ENCODE results near the gene TRAPPC6A. TPM values are rescaled to one million over a fixed set of nuclear protein-coding genes. Genes with fewer than 3 reads are reported as not detected.

The TRAPPC6A gene
- total RNA-seq, 2 donors from 2014 or later: 17.9 to 22.8 TPM

DNA sequence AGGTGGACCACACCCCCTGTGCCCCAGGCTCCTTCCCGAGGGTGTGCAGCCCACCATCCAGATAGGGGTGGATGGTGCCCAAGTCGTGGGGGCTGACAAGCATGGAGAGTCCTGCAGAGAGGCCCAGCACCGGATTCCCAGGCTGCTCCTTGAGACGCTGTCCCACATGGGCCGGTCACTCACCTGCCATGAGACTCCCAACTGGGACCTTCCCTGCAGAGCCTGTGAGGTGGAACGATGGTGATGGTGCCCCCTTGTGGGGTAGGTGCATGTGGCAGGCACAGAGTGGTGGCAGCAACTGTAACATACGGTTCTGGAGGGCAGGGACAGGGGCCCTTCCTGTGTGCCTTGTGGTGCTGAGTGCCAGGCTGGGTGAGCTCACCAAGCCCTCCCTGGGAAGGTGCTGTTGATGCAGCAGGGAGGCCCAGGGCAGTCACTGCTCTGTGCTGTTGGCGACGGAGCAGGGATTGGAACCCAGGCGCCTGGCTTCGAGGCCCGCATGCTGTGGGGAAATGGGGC is 52.0 kb downstream of the TRAPPC6A start:
- H3K27me3 ChIP-seq: no peaks in the 10 kb centered on the region
- TF ChIP-seq, protein P1, sequence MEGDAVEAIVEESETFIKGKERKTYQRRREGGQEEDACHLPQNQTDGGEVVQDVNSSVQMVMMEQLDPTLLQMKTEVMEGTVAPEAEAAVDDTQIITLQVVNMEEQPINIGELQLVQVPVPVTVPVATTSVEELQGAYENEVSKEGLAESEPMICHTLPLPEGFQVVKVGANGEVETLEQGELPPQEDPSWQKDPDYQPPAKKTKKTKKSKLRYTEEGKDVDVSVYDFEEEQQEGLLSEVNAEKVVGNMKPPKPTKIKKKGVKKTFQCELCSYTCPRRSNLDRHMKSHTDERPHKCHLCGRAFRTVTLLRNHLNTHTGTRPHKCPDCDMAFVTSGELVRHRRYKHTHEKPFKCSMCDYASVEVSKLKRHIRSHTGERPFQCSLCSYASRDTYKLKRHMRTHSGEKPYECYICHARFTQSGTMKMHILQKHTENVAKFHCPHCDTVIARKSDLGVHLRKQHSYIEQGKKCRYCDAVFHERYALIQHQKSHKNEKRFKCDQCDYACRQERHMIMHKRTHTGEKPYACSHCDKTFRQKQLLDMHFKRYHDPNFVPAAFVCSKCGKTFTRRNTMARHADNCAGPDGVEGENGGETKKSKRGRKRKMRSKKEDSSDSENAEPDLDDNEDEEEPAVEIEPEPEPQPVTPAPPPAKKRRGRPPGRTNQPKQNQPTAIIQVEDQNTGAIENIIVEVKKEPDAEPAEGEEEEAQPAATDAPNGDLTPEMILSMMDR (IDR thresholded peaks at IDR 0.05): peak; percentile 67 to 70
- H3K4me3 ChIP-seq: no peak overlapping the region
- no peak overlapping the region for H3K27ac ChIP-seq
- H3K4me1 ChIP-seq: no peaks in the 10 kb centered on the region
- no peak for DNase-seq (ENCODE audit: low spot score)
- H3K36me3 ChIP-seq: no peaks in the 10 kb centered on the region
- H3K9me3 ChIP-seq: no peaks in the 10 kb centered on the region

DNA sequence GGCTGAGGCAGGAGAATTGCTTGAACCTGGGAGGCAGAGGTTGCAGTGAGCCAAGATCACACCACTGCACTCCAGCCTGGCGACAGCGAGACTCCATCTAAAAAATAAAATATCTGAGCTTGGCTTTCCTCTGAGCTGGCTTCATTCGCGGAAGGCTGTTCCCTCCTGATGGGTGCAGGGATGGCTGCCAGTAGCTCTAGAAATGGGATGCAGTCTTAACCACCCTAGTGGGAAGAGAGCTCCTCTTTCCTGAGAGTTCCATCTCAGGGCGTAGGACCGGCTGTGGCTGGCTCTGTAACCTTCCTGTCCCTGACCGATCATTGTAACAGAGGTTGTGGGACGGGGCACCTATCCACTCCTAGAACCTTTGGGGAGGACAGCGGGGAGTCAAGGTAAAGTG is 52.7 kb downstream of the TRAPPC6A start:
- DNase-seq (ENCODE audit: low spot score): no peak
- no peak overlapping the region for H3K27ac ChIP-seq
- H3K4me3 ChIP-seq: no peak overlapping the region
- TF ChIP-seq, protein P1 (IDR thresholded peaks at IDR 0.05): no peak
- H3K27me3 ChIP-seq: no peaks in the 10 kb centered on the region
- no peaks in the 10 kb centered on the region for H3K9me3 ChIP-seq
- no peaks in the 10 kb centered on the region for H3K36me3 ChIP-seq
- H3K4me1 ChIP-seq: no peaks in the 10 kb centered on the region

DNA sequence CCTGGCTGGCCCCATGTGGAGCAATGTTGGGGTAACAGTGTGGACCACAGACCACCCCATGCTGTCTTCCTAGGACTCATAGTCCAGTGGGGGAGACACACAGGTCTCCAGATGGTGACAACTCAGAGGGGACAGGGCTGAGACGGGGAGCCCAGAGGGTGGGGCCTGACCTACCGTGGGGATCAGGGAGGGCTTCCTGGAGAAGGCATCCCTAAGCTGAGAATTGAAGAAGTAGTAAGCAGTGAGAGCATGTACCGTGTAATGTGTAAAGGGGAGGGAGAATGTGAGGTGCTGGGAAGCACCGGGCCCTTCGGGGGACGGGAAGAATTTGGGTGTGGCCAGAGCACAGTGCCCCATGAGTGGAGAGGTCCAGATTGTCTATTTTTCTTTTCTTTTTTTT is 54.0 kb downstream of the TRAPPC6A start:
- TF ChIP-seq, protein P1 (IDR thresholded peaks at IDR 0.05): no peak
- H3K27me3 ChIP-seq: no peaks in the 10 kb centered on the region
- H3K9me3 ChIP-seq: no peaks in the 10 kb centered on the region
- H3K4me3 ChIP-seq: no peak overlapping the region
- no peak overlapping the region for H3K27ac ChIP-seq
- DNase-seq (ENCODE audit: low spot score): no peak
- H3K4me1 ChIP-seq: no peaks in the 10 kb centered on the region
- no peaks in the 10 kb centered on the region for H3K36me3 ChIP-seq

DNA sequence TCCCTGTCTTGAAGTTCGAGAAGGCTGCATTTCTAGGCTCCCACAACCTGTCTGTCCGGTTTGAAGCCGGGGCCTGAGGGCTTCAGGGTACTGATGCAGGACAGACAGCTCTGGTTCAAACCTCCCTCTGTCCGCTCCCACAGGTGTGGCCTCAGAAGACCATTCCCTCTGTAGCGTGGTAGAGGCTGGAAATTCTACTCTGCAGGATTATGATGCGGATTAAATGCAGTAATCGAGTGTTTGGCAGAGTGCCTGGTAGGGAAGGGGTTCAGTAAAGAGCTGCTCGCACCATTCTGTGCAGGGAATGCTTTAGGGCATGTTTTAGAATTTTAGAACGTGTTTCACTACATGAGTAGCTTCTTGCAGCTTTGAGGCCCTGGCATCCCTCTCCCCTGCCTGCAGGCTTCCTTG is 54.6 kb downstream of the TRAPPC6A start:
- Histone ChIP-seq H3K36me3 (no peaks in the 10 kb centered on the region), H3K4me1 (peaks cover 0 to 4% of the 10 kb centered on the region in 2 donors), H3K9me3 (no peaks in the 10 kb centered on the region), H3K27ac (no peak overlapping the region), H3K4me3 (no peak overlapping the region), H3K27me3 (no peaks in the 10 kb centered on the region)
- no peak for DNase-seq (ENCODE audit: low spot score)
- TF ChIP-seq, protein P1 (IDR thresholded peaks at IDR 0.05): no peak

- Histone ChIP-seq H3K4me3 (no peak overlapping the region), H3K9me3 (no peaks in the 10 kb centered on the region), H3K4me1 (peaks cover 0 to 10% of the 10 kb centered on the region in 2 donors), H3K27ac (no peak overlapping the region), H3K36me3 (no peaks in the 10 kb centered on the region), H3K27me3 (no peaks in the 10 kb centered on the region)
- no peak for DNase-seq (ENCODE audit: low spot score)
- TF ChIP-seq, protein P1 (IDR thresholded peaks at IDR 0.05): no peak
Observed at GRCh38 chr19:45122832-45123231, 55.2 kb downstream of the TRAPPC6A start.

- H3K9me3 ChIP-seq: no peaks in the 10 kb centered on the region
- TF ChIP-seq, protein P1 (IDR thresholded peaks at IDR 0.05): no peak
- no peaks in the 10 kb centered on the region for H3K27me3 ChIP-seq
- H3K36me3 ChIP-seq: no peaks in the 10 kb centered on the region
- no peak for DNase-seq (ENCODE audit: low spot score)
- peaks cover 0 to 20% of the 10 kb centered on the region in 2 donors for H3K4me1 ChIP-seq
- H3K27ac ChIP-seq: no peak overlapping the region
- no peak overlapping the region for H3K4me3 ChIP-seq
Observed at GRCh38 chr19:45121827-45122345, 56.2 kb downstream of the TRAPPC6A start.
